ENCODE results near the gene METTL26. TPM values are rescaled to one million over a fixed set of nuclear protein-coding genes. Genes with fewer than 3 reads are reported as not detected.

METTL26 gene
- total RNA-seq, 3 donors from 2014 or later: 108 to 136 (median 130) TPM

DNA sequence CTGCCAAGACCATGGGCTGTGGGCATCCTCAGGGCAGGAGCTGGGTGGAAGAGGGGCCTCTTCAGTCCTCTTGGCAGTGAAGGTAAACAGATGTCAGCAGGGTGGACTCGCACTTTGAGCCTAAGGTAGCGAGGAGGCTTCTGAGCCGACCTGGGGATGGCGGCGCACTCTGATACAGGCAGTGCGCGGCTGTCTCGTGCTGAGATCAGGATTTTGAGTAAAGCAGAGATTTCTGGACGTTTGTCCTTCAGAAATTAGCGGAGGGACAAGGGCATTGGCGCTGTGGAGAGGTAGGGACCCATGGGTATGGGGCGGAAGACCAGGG is 39.4 kb downstream of the METTL26 start:
- Histone ChIP-seq H3K4me3 (no peak overlapping the region), H3K4me1 (peaks cover 6 to 22% of the 10 kb centered on the region in 2 donors), H3K9me3 (no peaks in the 10 kb centered on the region), H3K27me3 (no peaks in the 10 kb centered on the region), H3K27ac (no peak overlapping the region), H3K36me3 (no peaks in the 10 kb centered on the region)
- no peak for TF ChIP-seq POLR2A (IDR thresholded peaks at IDR 0.05)
- no peak for TF ChIP-seq POLR2AphosphoS5 (IDR thresholded peaks at IDR 0.05)
- TF ChIP-seq, protein P1, sequence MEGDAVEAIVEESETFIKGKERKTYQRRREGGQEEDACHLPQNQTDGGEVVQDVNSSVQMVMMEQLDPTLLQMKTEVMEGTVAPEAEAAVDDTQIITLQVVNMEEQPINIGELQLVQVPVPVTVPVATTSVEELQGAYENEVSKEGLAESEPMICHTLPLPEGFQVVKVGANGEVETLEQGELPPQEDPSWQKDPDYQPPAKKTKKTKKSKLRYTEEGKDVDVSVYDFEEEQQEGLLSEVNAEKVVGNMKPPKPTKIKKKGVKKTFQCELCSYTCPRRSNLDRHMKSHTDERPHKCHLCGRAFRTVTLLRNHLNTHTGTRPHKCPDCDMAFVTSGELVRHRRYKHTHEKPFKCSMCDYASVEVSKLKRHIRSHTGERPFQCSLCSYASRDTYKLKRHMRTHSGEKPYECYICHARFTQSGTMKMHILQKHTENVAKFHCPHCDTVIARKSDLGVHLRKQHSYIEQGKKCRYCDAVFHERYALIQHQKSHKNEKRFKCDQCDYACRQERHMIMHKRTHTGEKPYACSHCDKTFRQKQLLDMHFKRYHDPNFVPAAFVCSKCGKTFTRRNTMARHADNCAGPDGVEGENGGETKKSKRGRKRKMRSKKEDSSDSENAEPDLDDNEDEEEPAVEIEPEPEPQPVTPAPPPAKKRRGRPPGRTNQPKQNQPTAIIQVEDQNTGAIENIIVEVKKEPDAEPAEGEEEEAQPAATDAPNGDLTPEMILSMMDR (IDR thresholded peaks at IDR 0.05): no peak
- intact Hi-C loops (cut with DNase I; ENCODE audit: low total_unique reads): no loop called here
- DNase-seq (ENCODE audit: low spot score in 2 of 2): no peak

DNA sequence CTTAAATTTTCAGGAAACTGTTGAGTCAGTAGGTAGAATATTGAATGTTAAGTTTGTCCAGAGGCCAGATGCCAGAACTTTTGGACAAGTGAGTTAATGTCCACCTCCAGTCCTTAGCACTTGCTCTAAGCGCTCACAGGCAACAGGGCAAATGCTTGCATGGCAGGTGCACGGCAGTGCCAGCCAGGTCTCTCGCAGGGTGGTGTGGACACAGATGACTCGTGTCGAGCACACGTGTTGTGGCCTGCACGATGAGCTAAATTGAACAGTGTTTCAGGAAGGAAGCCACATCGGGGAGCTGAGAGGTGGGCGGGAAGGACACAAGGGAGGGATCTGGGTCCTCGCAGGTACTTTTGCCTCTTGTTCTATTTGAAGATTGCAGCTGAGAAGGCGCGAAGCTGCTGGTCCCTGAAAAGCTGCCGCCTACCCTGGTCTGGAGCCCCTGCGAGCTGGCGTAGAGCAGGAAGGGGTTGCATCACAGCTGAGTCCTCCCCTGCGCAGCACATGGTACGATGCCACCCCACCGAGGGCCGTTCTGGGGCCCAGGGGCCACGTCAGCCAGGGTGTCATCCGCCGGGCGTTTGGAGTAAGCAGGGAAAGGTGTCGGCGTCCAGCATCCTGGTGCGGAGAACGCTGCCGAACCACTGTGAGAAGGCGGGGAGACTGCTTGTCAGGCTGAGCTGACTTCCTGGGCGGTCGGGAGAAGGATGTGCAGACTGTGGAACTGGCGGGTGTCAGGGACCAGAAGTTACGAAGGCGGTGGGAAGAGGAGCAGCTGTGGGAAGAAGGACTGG is 40.0 kb downstream of the METTL26 start:
- no peaks in the 10 kb centered on the region for H3K27me3 ChIP-seq
- H3K9me3 ChIP-seq: no peaks in the 10 kb centered on the region
- DNase-seq (ENCODE audit: low spot score in 2 of 2): no peak
- no peak for TF ChIP-seq POLR2AphosphoS5 (IDR thresholded peaks at IDR 0.05)
- TF ChIP-seq, protein P1 (IDR thresholded peaks at IDR 0.05): no peak
- TF ChIP-seq POLR2A (IDR thresholded peaks at IDR 0.05): no peak
- H3K4me3 ChIP-seq: no peak overlapping the region
- H3K36me3 ChIP-seq: no peaks in the 10 kb centered on the region
- peaks cover 6 to 24% of the 10 kb centered on the region in 2 donors for H3K4me1 ChIP-seq
- H3K27ac ChIP-seq: no peak overlapping the region
- intact Hi-C loops (cut with DNase I; ENCODE audit: low total_unique reads): no loop called here

DNA sequence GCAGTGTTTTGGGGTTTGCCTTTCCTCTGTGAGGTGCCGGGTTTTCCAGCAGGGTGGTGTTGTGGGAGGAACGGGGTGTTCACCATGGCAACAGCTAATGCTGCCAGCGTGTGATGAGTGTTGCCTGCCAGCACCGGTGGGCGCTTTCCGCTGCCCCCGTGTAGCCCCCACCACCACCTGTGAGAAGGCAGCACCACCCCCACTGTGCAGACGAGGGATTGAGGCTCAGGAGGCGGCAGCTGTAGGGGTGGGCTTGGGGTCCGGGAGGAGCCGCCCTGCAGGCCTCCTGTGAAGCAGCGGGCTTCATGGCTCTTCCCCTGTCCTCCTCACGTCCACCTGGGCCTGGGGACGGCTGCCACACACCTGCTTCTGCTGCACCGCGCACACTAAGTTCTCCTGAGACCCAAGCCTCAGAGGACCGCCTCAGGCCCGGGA is 41.0 kb downstream of the METTL26 start:
- no peak for DNase-seq (ENCODE audit: low spot score in 2 of 2)
- Histone ChIP-seq H3K4me3 (no peak overlapping the region), H3K36me3 (no peaks in the 10 kb centered on the region), H3K27me3 (no peaks in the 10 kb centered on the region), H3K9me3 (no peaks in the 10 kb centered on the region), H3K4me1 (peaks cover 6 to 24% of the 10 kb centered on the region in 2 donors), H3K27ac (no peak overlapping the region)
- intact Hi-C loops (cut with DNase I; ENCODE audit: low total_unique reads): no loop called here
- no peak for TF ChIP-seq POLR2A (IDR thresholded peaks at IDR 0.05)
- TF ChIP-seq, protein P1 (IDR thresholded peaks at IDR 0.05): no peak
- TF ChIP-seq POLR2AphosphoS5 (IDR thresholded peaks at IDR 0.05): no peak

DNA sequence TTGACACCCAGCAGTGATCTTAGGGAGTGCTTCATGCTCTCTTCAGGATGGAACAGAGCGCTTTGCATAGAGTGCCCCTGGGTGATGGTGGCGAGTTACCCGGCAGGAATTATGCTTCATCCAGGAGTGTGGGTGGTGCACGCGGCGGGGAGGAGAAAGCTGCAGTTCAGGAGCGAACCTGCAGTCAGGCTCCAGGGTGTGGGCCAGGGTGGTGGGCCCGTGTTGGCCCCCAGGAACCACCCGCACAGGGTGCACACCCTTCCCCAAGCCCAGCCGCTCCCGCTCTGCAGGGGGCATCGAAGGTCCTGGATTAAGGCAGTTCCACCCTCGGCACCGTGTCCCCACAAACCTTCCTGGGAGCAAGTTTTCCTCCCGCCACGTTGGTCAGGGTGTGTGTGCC is 42.3 kb downstream of the METTL26 start:
- intact Hi-C loops (cut with DNase I; ENCODE audit: low total_unique reads): no loop called here
- Histone ChIP-seq H3K4me1 (peaks cover 6 to 24% of the 10 kb centered on the region in 2 donors), H3K36me3 (no peaks in the 10 kb centered on the region), H3K27ac (peak overlapping the region; percentile 64 to 81), H3K9me3 (no peaks in the 10 kb centered on the region), H3K27me3 (no peaks in the 10 kb centered on the region), H3K4me3 (peak overlapping the region in 2 of 3 donors; percentile 53 to 69)
- no peak for DNase-seq (ENCODE audit: low spot score in 2 of 2)
- TF ChIP-seq POLR2AphosphoS5 (IDR thresholded peaks at IDR 0.05) (no peak), POLR2A (IDR thresholded peaks at IDR 0.05) (no peak)
- TF ChIP-seq, protein P1 (IDR thresholded peaks at IDR 0.05): peak in 1 of 3 donors; percentile 16

DNA sequence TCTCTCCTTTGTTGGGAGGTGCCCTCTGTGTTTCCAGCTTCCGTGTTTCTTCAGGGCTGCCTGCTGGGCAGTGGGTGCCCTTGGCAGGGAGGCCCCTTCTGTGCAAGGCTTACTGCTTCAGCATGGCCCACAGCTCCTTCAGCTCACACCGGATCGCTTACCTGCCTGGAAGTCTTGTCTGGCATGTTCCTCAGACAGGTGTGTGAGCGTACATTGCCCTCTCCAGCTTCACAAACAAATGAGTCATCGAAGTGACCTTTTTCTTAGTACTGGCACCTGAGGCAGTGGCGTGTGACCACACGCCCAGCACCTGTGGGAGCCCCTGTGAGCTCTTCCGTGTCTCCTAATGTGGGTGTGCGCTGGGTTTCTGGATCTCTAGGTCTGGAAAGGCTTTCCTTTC is 42.7 kb downstream of the METTL26 start:
- no peaks in the 10 kb centered on the region for H3K9me3 ChIP-seq
- peak overlapping the region in 2 of 3 donors; percentile 53 to 69 for H3K4me3 ChIP-seq
- DNase-seq (ENCODE audit: low spot score in 2 of 2): peak; percentile 70 to 75
- intact Hi-C loops (cut with DNase I; ENCODE audit: low total_unique reads): no loop called here
- H3K4me1 ChIP-seq: peaks cover 6 to 25% of the 10 kb centered on the region in 2 donors
- no peaks in the 10 kb centered on the region for H3K36me3 ChIP-seq
- H3K27ac ChIP-seq: peak overlapping the region; percentile 81 to 89
- H3K27me3 ChIP-seq: no peaks in the 10 kb centered on the region
- TF ChIP-seq, protein P1 (IDR thresholded peaks at IDR 0.05): no peak
- no peak for TF ChIP-seq POLR2A (IDR thresholded peaks at IDR 0.05)
- TF ChIP-seq POLR2AphosphoS5 (IDR thresholded peaks at IDR 0.05): peak in 1 of 3 donors; percentile 56

Measured in breast epithelium (tissue), 4 donors.